GM21619 (cell line): Measurements from ENCODE around the gene COL4A2.

Experiments
- ATAC-seq: cut with Tn5 transposase; IDR thresholded peaks from one replicate; pipeline ENCODE4 v1.9.1; 2021; ENCODE audit not compliant: unreplicated experiment

Gene COL4A2

GRCh38 chr13:110466266-110466915 is 159.3 kb downstream of the COL4A2 start:
- no peak for ATAC-seq

- ATAC-seq, result no peak
Measured at GRCh38 chr13:110467516-110468110, 160.5 kb downstream of the COL4A2 start.

DNA sequence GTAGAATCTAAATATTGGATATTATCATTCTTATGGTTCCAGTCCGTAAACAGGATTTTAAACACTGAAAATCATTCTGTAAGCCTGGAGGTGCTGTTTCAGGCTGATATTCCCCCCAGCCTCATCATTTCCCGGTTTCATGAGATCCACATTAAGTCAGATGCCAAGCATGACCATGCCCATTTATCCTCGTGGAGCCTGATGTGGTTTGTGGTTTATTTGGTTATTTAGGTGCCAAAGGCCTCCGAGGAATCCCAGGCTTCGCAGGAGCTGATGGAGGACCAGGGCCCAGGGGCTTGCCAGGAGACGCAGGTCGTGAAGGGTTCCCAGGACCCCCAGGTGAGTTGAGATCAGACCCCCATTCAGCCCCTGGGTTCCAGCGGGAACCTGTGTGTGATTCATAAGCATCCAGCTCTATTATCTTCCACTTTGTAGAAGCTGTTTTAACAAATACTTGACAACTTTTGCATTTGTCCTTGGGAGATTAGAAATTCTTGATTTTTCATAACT is 162.0 kb downstream of the COL4A2 start:
- ATAC-seq, result no peak

DNA sequence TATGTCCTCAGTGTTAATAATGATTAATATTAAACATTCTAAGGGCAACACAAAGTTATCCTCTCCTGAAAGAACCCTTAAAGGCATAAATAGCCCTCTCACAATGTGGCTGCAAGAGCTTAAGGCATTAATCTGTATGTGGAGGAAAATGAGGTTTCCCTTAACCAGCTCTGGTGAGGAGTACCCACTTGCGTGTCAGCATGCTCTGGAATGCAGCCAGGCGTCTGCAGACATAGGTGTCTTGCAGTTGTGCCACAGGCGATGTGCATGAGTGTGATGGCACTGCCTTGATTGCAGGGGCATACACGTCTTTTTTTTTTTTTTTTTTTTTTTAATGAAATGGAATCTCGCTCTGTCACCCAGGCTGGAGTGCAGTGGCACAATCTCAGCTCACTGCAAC is 162.5 kb downstream of the COL4A2 start:
- ATAC-seq, result no peak

GRCh38 chr13:110470272-110471009 is 163.4 kb downstream of the COL4A2 start:
- no peak for ATAC-seq

GRCh38 chr13:110471156-110471832 is 164.2 kb downstream of the COL4A2 start:
- ATAC-seq, result peak; percentile 24

- peak; percentile 98 for ATAC-seq
Measured at GRCh38 chr13:110471833-110472162, 164.7 kb downstream of the COL4A2 start.

GRCh38 chr13:110472904-110473563 is 165.9 kb downstream of the COL4A2 start:
- ATAC-seq, result no peak

GRCh38 chr13:110474713-110475112 is 167.6 kb downstream of the COL4A2 start:
- ATAC-seq, result no peak

- no peak for ATAC-seq
Measured at GRCh38 chr13:110475117-110475516, 168.0 kb downstream of the COL4A2 start.

GRCh38 chr13:110475550-110476219 is 168.6 kb downstream of the COL4A2 start:
- no peak for ATAC-seq

DNA sequence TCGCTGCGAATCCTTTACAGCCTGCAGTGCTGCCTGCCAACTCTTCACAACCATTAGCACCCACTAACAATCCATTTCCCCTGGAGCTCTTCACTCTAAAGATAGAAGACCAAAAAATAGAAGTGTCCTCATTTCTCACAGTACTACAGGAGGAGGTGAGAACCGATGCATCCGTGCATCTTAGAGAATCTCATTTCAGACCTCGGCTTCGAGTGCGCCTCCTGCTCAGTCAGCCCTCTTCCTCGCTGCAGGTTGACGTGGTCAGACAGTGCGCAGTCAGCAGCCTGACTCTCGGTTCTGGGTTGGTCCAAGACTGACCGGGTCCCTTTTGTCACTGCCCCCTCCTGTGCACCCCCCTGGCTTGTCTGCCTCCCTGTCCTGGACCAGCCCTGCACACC is 169.1 kb downstream of the COL4A2 start:
- no peak for ATAC-seq

- ATAC-seq, result no peak
Measured at GRCh38 chr13:110477706-110478245, 170.7 kb downstream of the COL4A2 start.

DNA sequence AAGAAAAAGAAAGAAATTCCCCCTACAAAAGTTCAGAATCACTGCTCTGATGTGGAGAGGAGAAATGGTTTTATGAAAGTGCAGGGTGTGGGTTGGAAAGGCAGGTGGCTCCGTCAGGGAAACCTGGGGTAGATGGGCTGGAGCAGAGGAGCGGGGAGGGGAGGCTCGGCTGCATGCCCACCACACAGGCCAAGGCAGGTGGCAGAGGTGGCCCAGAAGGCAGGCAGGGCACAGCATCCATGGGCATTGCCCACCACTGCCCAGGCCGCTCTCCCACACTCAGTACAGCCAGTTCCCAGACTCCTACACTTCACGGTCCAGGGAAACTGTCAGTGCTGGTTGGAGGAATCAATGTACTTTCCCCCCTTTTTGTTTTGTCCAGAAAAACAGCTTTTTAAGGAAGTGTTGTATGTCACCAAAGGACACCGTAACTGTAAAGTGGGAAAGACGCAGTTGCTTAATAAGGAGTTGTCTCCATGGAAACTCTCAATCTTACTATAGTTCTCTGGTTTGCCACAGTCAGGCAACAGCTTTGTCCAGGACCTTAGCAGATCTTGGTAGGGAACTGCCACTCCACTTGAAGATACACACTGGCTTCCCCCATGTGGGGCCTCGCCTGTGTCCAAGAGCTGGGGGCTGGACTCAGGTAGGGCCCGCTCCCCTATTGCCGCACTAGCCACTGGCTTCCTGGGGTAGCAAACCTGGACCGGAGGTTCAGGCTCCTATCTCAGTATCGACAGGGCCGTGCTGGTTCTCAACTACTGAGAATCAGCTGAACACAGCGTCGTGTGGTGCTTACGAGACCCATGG is 171.5 kb downstream of the COL4A2 start:
- ATAC-seq, result no peak

DNA sequence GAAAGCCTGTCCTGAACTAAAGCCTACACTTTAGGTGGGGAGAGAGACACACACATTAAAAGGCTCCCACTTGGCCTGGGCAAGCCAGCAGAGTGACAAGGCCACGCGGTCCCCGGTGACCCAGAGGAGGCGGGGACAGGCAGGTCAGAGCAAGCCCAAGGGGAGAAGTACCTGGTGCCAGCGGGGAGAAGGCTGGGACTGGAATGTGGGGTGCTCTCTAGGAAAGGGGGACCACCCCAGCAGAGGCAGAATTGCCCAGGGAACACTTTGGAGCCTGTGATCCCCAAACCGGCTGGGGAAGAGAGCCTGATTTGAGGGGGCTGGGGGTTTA is 172.1 kb downstream of the COL4A2 start:
- ATAC-seq, result no peak

GRCh38 chr13:110479648-110480047 is 172.6 kb downstream of the COL4A2 start:
- no peak for ATAC-seq

GRCh38 chr13:110480161-110480560 is 173.1 kb downstream of the COL4A2 start:
- ATAC-seq, result no peak

DNA sequence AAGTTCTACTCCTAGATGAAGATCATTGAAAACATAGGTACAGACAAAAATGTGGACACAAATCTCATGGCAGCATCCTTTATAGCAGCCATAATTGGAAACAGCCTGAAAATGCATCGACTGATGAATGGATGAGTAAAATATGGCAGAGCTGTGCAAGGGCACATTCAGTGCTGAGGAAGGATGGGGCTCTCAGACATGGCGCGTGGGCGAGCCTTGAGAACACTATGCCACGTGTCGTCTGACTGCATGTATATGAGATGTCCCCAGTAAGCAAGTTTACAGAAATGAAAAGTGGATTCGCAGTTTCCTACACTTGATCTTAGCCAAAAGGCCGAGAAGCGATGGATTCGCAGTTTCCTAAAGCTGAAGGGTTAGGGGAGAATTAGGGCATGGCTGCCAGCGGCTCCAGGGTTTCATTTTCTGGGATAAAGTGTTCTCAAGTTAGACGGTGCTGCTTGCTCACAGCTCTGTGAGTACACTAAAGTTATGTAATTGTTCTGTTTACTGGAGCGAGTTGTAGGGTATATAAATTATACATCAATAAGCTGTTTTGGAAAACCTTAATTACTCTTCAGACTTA is 176.4 kb downstream of the COL4A2 start:
- no peak for ATAC-seq
